GM23248 (cell line): ENCODE data around the gene P2RY8. TPM values are rescaled to one million over a fixed set of nuclear protein-coding genes. Genes with fewer than 3 reads are reported as not detected.

Source experiments
- DNase-seq: peaks from one replicate; pipeline ENCODE4 v3.0.0-alpha.2; 2015
- H2AFZ ChIP-seq: fragments of 200-600 bp; sonication (generic); 2 replicates; pipeline ENCODE4 v1.6.1; 2016; ENCODE audit warnings: antibody characterized with exemption
- H3F3A ChIP-seq: fragments of 200-600 bp; sonication (generic); 2 replicates; pipeline ENCODE4 v1.6.1; 2016; ENCODE audit warnings: mild to moderate bottlenecking, antibody characterized with exemption, mixed run types; ENCODE audit not compliant: insufficient read depth
- H3K27ac ChIP-seq: fragments of 200-600 bp; sonication (generic); 2 replicates; pipeline ENCODE4 v1.5.1; 2016; ENCODE audit warnings: mild to moderate bottlenecking
- H3K27me3 ChIP-seq: fragments of 200-600 bp; sonication (generic); replicated peaks from 2 replicates; pipeline ENCODE4 v1.6.1; 2016; ENCODE audit warnings: mild to moderate bottlenecking; ENCODE audit not compliant: insufficient read depth
- H3K36me3 ChIP-seq: fragments of 200-600 bp; sonication (generic); 2 replicates; pipeline ENCODE4 v1.6.1; 2016; ENCODE audit warnings: low read depth, mild to moderate bottlenecking
- H3K4me1 ChIP-seq: fragments of 200-600 bp; sonication (generic); 2 replicates; pipeline ENCODE4 v1.6.1; 2016; ENCODE audit warnings: mild to moderate bottlenecking; ENCODE audit not compliant: insufficient read depth
- H3K4me2 ChIP-seq: fragments of 200-600 bp; sonication (generic); one replicate; pipeline ENCODE4 v1.6.1; 2016; ENCODE audit warnings: mild to moderate bottlenecking; ENCODE audit not compliant: unreplicated experiment
- H3K4me3 ChIP-seq: fragments of 200-600 bp; sonication (generic); 2 replicates; pipeline ENCODE4 v1.5.1; 2016; ENCODE audit warnings: mild to moderate bottlenecking
- H3K79me2 ChIP-seq: fragments of 200-600 bp; sonication (generic); 2 replicates; pipeline ENCODE4 v1.6.1; 2016; ENCODE audit warnings: mild to moderate bottlenecking; ENCODE audit not compliant: insufficient read depth
- H3K9ac ChIP-seq: fragments of 200-600 bp; sonication (generic); 2 replicates; pipeline ENCODE4 v1.6.1; 2016; ENCODE audit warnings: mild to moderate bottlenecking
- H3K9me2 ChIP-seq: fragments of 200-600 bp; sonication (generic); 2 replicates; pipeline ENCODE4 v1.6.1; 2016; ENCODE audit warnings: mixed run types, mild to moderate bottlenecking, moderate library complexity; ENCODE audit not compliant: insufficient read depth
- H3K9me3 ChIP-seq: fragments of 200-600 bp; sonication (generic); one replicate; pipeline ENCODE4 v1.6.1; 2017; ENCODE audit warnings: low read depth
- H4K20me1 ChIP-seq: fragments of 200-600 bp; sonication (generic); 2 replicates; pipeline ENCODE4 v1.6.0; 2016; ENCODE audit not compliant: insufficient read depth
- EZH2 ChIP-seq: fragments of 200-600 bp; sonication (generic); IDR thresholded peaks from 2 replicates; pipeline ENCODE4 v1.6.1; 2018; ENCODE audit warnings: antibody characterized with exemption, mild to moderate bottlenecking; ENCODE audit not compliant: insufficient read depth, poor library complexity, severe bottlenecking
- EZH2phosphoT487 ChIP-seq: fragments of 200-600 bp; sonication (generic); IDR thresholded peaks from 2 replicates; pipeline ENCODE4 v1.6.1; 2018; ENCODE audit warnings: antibody characterized with exemption, moderate library complexity, mild to moderate bottlenecking, low read depth; ENCODE audit not compliant: insufficient read depth
- WGBS, 2 experiments: methylation state at CpG; one replicate each; pipeline ENCODE4 v1.1.6; 2015 to 2017; ENCODE audit warnings: low lambda C conversion rate in 2 of 2, low coverage in 1 of 2; ENCODE audit errors: missing lambda C conversion rate in 2 of 2; 5-methylcytosine and 5-hydroxymethylcytosine counted together
- in situ Hi-C: fragments of 300-500 bp; cut with MboI; formaldehyde crosslinking; loops from 2 replicates; pipeline ENCODE4 v1.15.0; 2020
- polyA plus RNA-seq: library from polyadenylated mRNA; unstranded; fragments of >200 nt; fragmentation: Nextera tagmentation; extraction: Ambion mirVana; gene quantifications from 2 replicates; pipeline ENCODE4 v1.2.1, GENCODE V29; 2016
- total RNA-seq: library from RNA; depleted of rRNA; stranded (reverse); fragments of >200 nt; shearing (Covaris generic); gene quantifications from 2 replicates; pipeline ENCODE4 v1.2.3, GENCODE V29; 2014; rRNA removed

The P2RY8 gene
- total and polyA plus RNA-seq, 2 experiments from 2014 or later: not detected

- Histone ChIP-seq H3K9me3 (no peaks in the 10 kb centered on the region), H3K36me3 (no peaks in the 10 kb centered on the region; the same call in 1 of the 2 replicates), H3K27ac (no peak overlapping the region), H3K9me2 (no peaks in the 10 kb centered on the region), H4K20me1 (no peaks in the 10 kb centered on the region), H3K4me2 (no peak overlapping the region), H3F3A (no peaks in the 10 kb centered on the region), H3K4me1 (no peaks in the 10 kb centered on the region), H3K4me3 (no peak overlapping the region), H3K27me3 (no peaks in the 10 kb centered on the region), H3K79me2 (no peaks in the 10 kb centered on the region), H2AFZ (no peak overlapping the region), H3K9ac (no peak overlapping the region)
- no peak for DNase-seq
- in situ Hi-C loops: no loop called here
- TF ChIP-seq EZH2phosphoT487: no peak
- TF ChIP-seq EZH2: no peak
- WGBS, 2 experiments: 70% methylated on average over 14 of the region's 14 CpGs
Measured at GRCh38 chrX:1416965-1417760, 119.8 kb downstream of the P2RY8 start.

GRCh38 chrX:1416327-1416784, 120.6 kb downstream of the P2RY8 start:
- Histone ChIP-seq H3K9me2 (no peaks in the 10 kb centered on the region), H3K27ac (no peak overlapping the region), H3K9me3 (no peaks in the 10 kb centered on the region), H3K4me3 (no peak overlapping the region), H3K9ac (no peak overlapping the region), H2AFZ (no peak overlapping the region), H3K27me3 (no peaks in the 10 kb centered on the region), H3K4me2 (no peak overlapping the region), H4K20me1 (no peaks in the 10 kb centered on the region), H3K36me3 (no peaks in the 10 kb centered on the region; the same call in 1 of the 2 replicates), H3K4me1 (no peaks in the 10 kb centered on the region), H3F3A (no peaks in the 10 kb centered on the region), H3K79me2 (no peaks in the 10 kb centered on the region)
- no peak for DNase-seq
- TF ChIP-seq EZH2phosphoT487: no peak
- no peak for TF ChIP-seq EZH2
- in situ Hi-C loops: no loop called here
- 76 to 77% methylated on average over 13 to 15 of the region's 15 CpGs for WGBS, 2 experiments

Other genes with a start within 250 kb of the P2RY8 start
- gene IL3RA, start 200.4 kb downstream of the P2RY8 start, total RNA-seq: not detected in 2 replicates
- gene IL3RA, start 200.4 kb downstream of the P2RY8 start, polyA plus RNA-seq: 0.13 and 0.30 TPM in 2 replicates
- gene SLC25A6, start 145.1 kb downstream of the P2RY8 start, total RNA-seq: 187 and 256 TPM in 2 replicates
- 317 and 336 TPM in 2 replicates for gene SLC25A6, start 145.1 kb downstream of the P2RY8 start, polyA plus RNA-seq
- gene ASMTL, start 84.3 kb downstream of the P2RY8 start, total RNA-seq: 8.1 and 15.7 TPM in 2 replicates
- gene ASMTL, start 84.3 kb downstream of the P2RY8 start, polyA plus RNA-seq: 36.2 and 38.4 TPM in 2 replicates
- gene AKAP17A, start 54.4 kb upstream of the P2RY8 start, total RNA-seq: 21.8 and 23.3 TPM in 2 replicates
- 11.2 and 11.6 TPM in 2 replicates for gene AKAP17A, start 54.4 kb upstream of the P2RY8 start, polyA plus RNA-seq
- not detected in 2 replicates for gene ASMT, start 77.9 kb upstream of the P2RY8 start, total RNA-seq
- gene ASMT, start 77.9 kb upstream of the P2RY8 start, polyA plus RNA-seq: not detected in 2 replicates